Activated naive CD8-positive, alpha-beta T cell treated with anti-CD3 and anti-CD28 coated beads, Interleukin-2, amount 10 ng/mL, durations not matched to agents 7 days and 5 days (primary cell): ENCODE data around the gene DOK1. TPM values are rescaled to one million over a fixed set of nuclear protein-coding genes. Genes with fewer than 3 reads are reported as not detected.
A peak's percentile ranks its signal among the peaks of the same experiment; 100 is the strongest.

ENCODE experiments used
- ATAC-seq: fragments of 150-1000 bp; cut with Tn5 transposase; one replicate; pipeline ENCODE4 v1.10.0; 2021; ENCODE audit warnings: low read depth, moderate library complexity
- POLR2A ChIA-PET: fragments of 350-600 bp; sonication (Branson Sonifier 250); formaldehyde crosslinking; loops from one replicate; lab custom pipeline; 2021; ENCODE audit warnings: antibody characterized with exemption; lab: Charles Lee
- DNase-seq: peaks from one replicate; pipeline ENCODE4 v3.0.0; 2021
- H3K27ac Mint-ChIP-seq: one replicate; pipeline ENCODE4 v1.8.0; 2022; ENCODE audit warnings: mild to moderate bottlenecking, mixed read lengths
- H3K27me3 Mint-ChIP-seq: one replicate; pipeline ENCODE4 v1.8.0; 2022; ENCODE audit warnings: mild to moderate bottlenecking, moderate library complexity, mixed read lengths
- H3K36me3 Mint-ChIP-seq: one replicate; pipeline ENCODE4 v1.8.0; 2021; ENCODE audit warnings: mild to moderate bottlenecking, mixed read lengths
- H3K4me1 Mint-ChIP-seq: one replicate; pipeline ENCODE4 v1.8.0; 2021; ENCODE audit warnings: mixed read lengths
- H3K4me3 Mint-ChIP-seq: one replicate; pipeline ENCODE4 v1.8.0; 2022; ENCODE audit warnings: mild to moderate bottlenecking, moderate library complexity, mixed read lengths
- H3K9me3 Mint-ChIP-seq: one replicate; pipeline ENCODE4 v1.8.0; 2021; ENCODE audit warnings: mixed read lengths
- total RNA-seq, 2 experiments: library from RNA; stranded (reverse); gene quantifications; one replicate each; pipeline ENCODE4 v1.2.3, GENCODE V29; 2021

DOK1 gene
- total RNA-seq, 2 experiments from 2014 or later = 37.7 to 38.3 TPM

GRCh38 chr2:74529357-74530238, 24.9 kb upstream of the DOK1 start, which contains the start of the genes AUP1 and HTRA2:
Gene AUP1 (minus strand): TSS chr2:74529706. CDS start chr2:74529629, 77 bp downstream.
Gene HTRA2 (plus strand): TSS chr2:74529933. CDS start chr2:74530007, 74 bp downstream.
- peaks cover 40% of the 10 kb centered on the region for H3K36me3 Mint-ChIP-seq
- H3K4me3 Mint-ChIP-seq = peak within 1 kb of the TSS; percentile 97
- DNase-seq = peak; percentile 93
- peaks cover 38% of the 10 kb centered on the region for H3K4me1 Mint-ChIP-seq
- H3K27ac Mint-ChIP-seq = peak within 1 kb of the TSS; percentile 96
- H3K27me3 Mint-ChIP-seq = no peaks in the 10 kb centered on the region
- peaks cover 2% of the 10 kb centered on the region for H3K9me3 Mint-ChIP-seq
- POLR2A ChIA-PET = interaction anchor here (1.0 to 5.2 kb wide), 14 partner anchors 9 to 73 kb away, joined by 3 to 54 read pairs (median 8); partner anchors contain the start of genes CCDC142, INO80B, LBX2 and MRPL53
- ATAC-seq = peak; percentile 91

- peak overlapping the region; percentile 96 for H3K27ac Mint-ChIP-seq
- peaks cover 38% of the 10 kb centered on the region for H3K4me1 Mint-ChIP-seq
- peaks cover 2% of the 10 kb centered on the region for H3K9me3 Mint-ChIP-seq
- H3K27me3 Mint-ChIP-seq = no peaks in the 10 kb centered on the region
- peaks cover 40% of the 10 kb centered on the region for H3K36me3 Mint-ChIP-seq
- ATAC-seq (peak; percentile 9), DNase-seq (peak; percentile 64)
- POLR2A ChIA-PET = interaction anchor here (0.7 to 5.2 kb wide), 15 partner anchors 9 to 239 kb away, joined by 3 to 54 read pairs (median 7); partner anchors contain the start of genes CCDC142, INO80B, LBX2 and LOXL3
- peak overlapping the region; percentile 97 for H3K4me3 Mint-ChIP-seq
Observed at GRCh38 chr2:74530239-74531187, 24.0 kb upstream of the DOK1 start.

GRCh38 chr2:74531666-74532065, 22.9 kb upstream of the DOK1 start:
- POLR2A ChIA-PET = interaction anchor here (0.6 to 5.2 kb wide), 8 partner anchors 22 to 110 kb away, joined by 3 to 54 read pairs (median 5); partner anchors contain the start of genes C2orf81, CCDC142, INO80B and LOXL3
- DNase-seq (no peak), ATAC-seq (no peak)
- Mint-ChIP-seq H3K4me1 (peaks cover 33% of the 10 kb centered on the region), H3K9me3 (no peaks in the 10 kb centered on the region), H3K4me3 (peak overlapping the region; percentile 97), H3K27me3 (no peaks in the 10 kb centered on the region), H3K36me3 (peaks cover 31% of the 10 kb centered on the region), H3K27ac (peak overlapping the region; percentile 96)

GRCh38 chr2:74532222-74532621, 22.3 kb upstream of the DOK1 start:
- ATAC-seq (no peak), DNase-seq (no peak)
- Mint-ChIP-seq H3K4me1 (peaks cover 33% of the 10 kb centered on the region), H3K27ac (peak overlapping the region; percentile 66), H3K4me3 (peak overlapping the region; percentile 97), H3K9me3 (no peaks in the 10 kb centered on the region), H3K36me3 (peaks cover 26% of the 10 kb centered on the region), H3K27me3 (peaks cover 3% of the 10 kb centered on the region)
- POLR2A ChIA-PET = interaction anchor here (0.6 to 5.2 kb wide), 6 partner anchors 24 to 111 kb away, joined by 3 to 54 read pairs (median 4); partner anchors contain the start of genes C2orf81, CCDC142, INO80B and TTC31

GRCh38 chr2:74533464-74533863, 21.1 kb upstream of the DOK1 start:
- Mint-ChIP-seq H3K4me1 (peaks cover 21% of the 10 kb centered on the region), H3K27ac (no peak overlapping the region), H3K27me3 (peaks cover 12% of the 10 kb centered on the region), H3K4me3 (no peak overlapping the region), H3K36me3 (peaks cover 15% of the 10 kb centered on the region), H3K9me3 (no peaks in the 10 kb centered on the region)
- ATAC-seq = no peak
- POLR2A ChIA-PET = interaction anchor here (0.6 to 0.8 kb wide), 2 partner anchors 72 to 307 kb away, joined by 3 read pairs; no protein-coding TSS in a partner anchor
- no peak for DNase-seq

GRCh38 chr2:74534411-74534810, 20.1 kb upstream of the DOK1 start:
- H3K27me3 Mint-ChIP-seq = peaks cover 21% of the 10 kb centered on the region
- no peak overlapping the region for H3K4me3 Mint-ChIP-seq
- H3K4me1 Mint-ChIP-seq = peaks cover 28% of the 10 kb centered on the region
- no peak overlapping the region for H3K27ac Mint-ChIP-seq
- no peaks in the 10 kb centered on the region for H3K9me3 Mint-ChIP-seq
- POLR2A ChIA-PET = interaction anchor here (0.8 kb wide), 1 partner anchor 73 kb away, joined by 3 read pairs; no protein-coding TSS in a partner anchor
- DNase-seq = no peak
- no peak for ATAC-seq
- H3K36me3 Mint-ChIP-seq = peaks cover 11% of the 10 kb centered on the region

GRCh38 chr2:74535440-74535965, 19.0 kb upstream of the DOK1 start:
- POLR2A ChIA-PET = interaction anchor here (1.2 kb wide), 1 partner anchor 50 kb away, joined by 4 read pairs; no protein-coding TSS in a partner anchor
- H3K36me3 Mint-ChIP-seq = peaks cover 11% of the 10 kb centered on the region
- no peaks in the 10 kb centered on the region for H3K9me3 Mint-ChIP-seq
- DNase-seq (no peak), ATAC-seq (no peak)
- peaks cover 30% of the 10 kb centered on the region for H3K4me1 Mint-ChIP-seq
- H3K27ac Mint-ChIP-seq = no peak overlapping the region
- no peak overlapping the region for H3K4me3 Mint-ChIP-seq
- peaks cover 24% of the 10 kb centered on the region for H3K27me3 Mint-ChIP-seq

GRCh38 chr2:74536166-74536950, 18.2 kb upstream of the DOK1 start:
- Mint-ChIP-seq H3K9me3 (no peaks in the 10 kb centered on the region), H3K36me3 (peaks cover 6% of the 10 kb centered on the region), H3K27me3 (peaks cover 27% of the 10 kb centered on the region), H3K4me1 (peaks cover 23% of the 10 kb centered on the region), H3K27ac (no peak overlapping the region), H3K4me3 (no peak overlapping the region)
- ATAC-seq (no peak), DNase-seq (no peak)
- POLR2A ChIA-PET = interaction anchor here (1.2 kb wide), 1 partner anchor 49 kb away, joined by 4 read pairs; no protein-coding TSS in a partner anchor

- Mint-ChIP-seq H3K4me1 (peaks cover 16% of the 10 kb centered on the region), H3K36me3 (peaks cover 4% of the 10 kb centered on the region), H3K9me3 (no peaks in the 10 kb centered on the region), H3K27me3 (peaks cover 29% of the 10 kb centered on the region), H3K27ac (no peak overlapping the region), H3K4me3 (no peak overlapping the region)
- DNase-seq (no peak), ATAC-seq (no peak)
- POLR2A ChIA-PET = no interaction called here
Observed at GRCh38 chr2:74537140-74537539, 17.4 kb upstream of the DOK1 start.

- H3K27ac Mint-ChIP-seq = no peak overlapping the region
- POLR2A ChIA-PET = interaction anchor here (0.5 to 1.6 kb wide), 3 partner anchors 9 to 71 kb away, joined by 4 to 9 read pairs (median 5); partner anchors contain the start of genes AUP1 and HTRA2
- DNase-seq = no peak
- H3K9me3 Mint-ChIP-seq = no peaks in the 10 kb centered on the region
- no peaks in the 10 kb centered on the region for H3K36me3 Mint-ChIP-seq
- H3K27me3 Mint-ChIP-seq = peaks cover 41% of the 10 kb centered on the region
- no peak for ATAC-seq
- peaks cover 16% of the 10 kb centered on the region for H3K4me1 Mint-ChIP-seq
- H3K4me3 Mint-ChIP-seq = peak overlapping the region; percentile 50
Observed at GRCh38 chr2:74538881-74539339, 15.6 kb upstream of the DOK1 start.

- Mint-ChIP-seq H3K27me3 (peaks cover 46% of the 10 kb centered on the region), H3K36me3 (no peaks in the 10 kb centered on the region), H3K4me3 (no peak overlapping the region), H3K27ac (no peak overlapping the region), H3K4me1 (peaks cover 16% of the 10 kb centered on the region), H3K9me3 (no peaks in the 10 kb centered on the region)
- POLR2A ChIA-PET = no interaction called here
- DNase-seq = no peak
- no peak for ATAC-seq
Observed at GRCh38 chr2:74540291-74540690, 14.2 kb upstream of the DOK1 start.
